ENCODE results near the gene CERCAM.

The CERCAM gene, protein sequence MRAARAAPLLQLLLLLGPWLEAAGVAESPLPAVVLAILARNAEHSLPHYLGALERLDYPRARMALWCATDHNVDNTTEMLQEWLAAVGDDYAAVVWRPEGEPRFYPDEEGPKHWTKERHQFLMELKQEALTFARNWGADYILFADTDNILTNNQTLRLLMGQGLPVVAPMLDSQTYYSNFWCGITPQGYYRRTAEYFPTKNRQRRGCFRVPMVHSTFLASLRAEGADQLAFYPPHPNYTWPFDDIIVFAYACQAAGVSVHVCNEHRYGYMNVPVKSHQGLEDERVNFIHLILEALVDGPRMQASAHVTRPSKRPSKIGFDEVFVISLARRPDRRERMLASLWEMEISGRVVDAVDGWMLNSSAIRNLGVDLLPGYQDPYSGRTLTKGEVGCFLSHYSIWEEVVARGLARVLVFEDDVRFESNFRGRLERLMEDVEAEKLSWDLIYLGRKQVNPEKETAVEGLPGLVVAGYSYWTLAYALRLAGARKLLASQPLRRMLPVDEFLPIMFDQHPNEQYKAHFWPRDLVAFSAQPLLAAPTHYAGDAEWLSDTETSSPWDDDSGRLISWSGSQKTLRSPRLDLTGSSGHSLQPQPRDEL

DNA sequence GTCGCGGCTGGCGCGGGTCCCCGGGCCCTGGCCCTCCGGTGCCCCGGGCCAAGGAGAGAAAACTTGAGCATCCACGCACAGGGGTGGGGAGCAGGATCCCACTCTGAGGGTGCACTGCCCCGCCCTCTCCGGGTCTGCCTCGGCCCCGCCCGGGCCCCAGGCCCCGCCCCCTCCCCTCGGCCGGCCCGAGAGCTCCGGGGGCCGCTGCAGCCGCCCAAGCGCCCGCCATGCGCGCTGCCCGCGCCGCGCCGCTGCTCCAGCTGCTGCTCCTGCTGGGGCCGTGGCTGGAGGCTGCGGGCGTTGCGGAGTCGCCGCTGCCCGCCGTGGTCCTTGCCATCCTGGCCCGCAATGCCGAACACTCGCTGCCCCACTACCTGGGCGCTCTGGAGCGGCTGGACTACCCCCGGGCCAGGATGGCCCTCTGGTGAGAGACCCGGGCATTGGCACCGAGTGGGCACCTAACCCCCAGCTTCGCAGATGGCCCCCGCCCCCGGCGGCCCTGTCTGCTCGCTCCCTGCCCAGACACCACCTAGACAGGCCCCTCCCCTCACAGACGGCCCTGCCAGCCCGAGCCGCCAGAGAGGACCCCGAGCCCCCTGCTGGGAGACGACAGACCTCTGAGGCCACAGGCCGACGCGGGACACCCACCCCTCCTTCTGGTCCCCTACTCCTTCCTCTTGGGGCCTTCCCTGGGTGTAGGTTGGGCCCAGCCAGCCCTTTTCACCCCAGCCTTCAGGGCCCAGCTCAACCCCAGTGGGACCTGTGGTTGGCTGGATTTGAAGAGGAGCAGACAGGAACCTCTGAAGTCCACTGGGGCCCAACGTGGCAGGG lies at the start of gene CERCAM:
CERCAM (plus strand) TSS at position 207 of the 831 bp plus-strand sequence; CDS start at position 228, 21 bp downstream.
- in situ Hi-C loops (cut with MboI; ENCODE audit: low pct_unique_long_range_greater_than_20kb, low sequenced_read_pairs), result no loop called here
- DNase-seq, result peak; percentile 59

DNA sequence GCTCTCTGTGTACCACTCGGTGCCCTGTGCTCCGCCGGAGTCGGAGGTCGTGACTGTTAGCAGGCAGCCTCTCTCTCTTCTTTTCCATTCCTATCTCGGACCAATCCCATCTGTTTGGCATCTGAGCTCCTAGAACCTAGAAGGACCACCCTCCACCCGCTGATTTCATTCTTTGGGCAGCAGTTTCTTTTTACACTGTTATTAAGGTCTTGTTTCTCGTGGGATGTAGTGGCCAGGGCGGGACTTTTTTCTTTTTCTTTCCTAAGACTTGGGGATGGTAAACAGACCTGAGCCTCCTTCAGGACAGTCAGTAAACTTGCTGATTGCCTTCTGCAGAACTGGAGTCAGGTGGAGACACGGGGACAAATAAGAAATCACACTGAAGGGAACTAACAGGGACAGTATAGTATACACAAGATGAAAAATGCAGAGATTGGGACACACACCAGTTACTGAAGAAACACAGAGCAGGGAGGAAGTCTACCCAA lies 49.0 kb upstream of the CERCAM start:
- DNase-seq, result peak; percentile 12
- in situ Hi-C loops (cut with MboI; ENCODE audit: low pct_unique_long_range_greater_than_20kb, low sequenced_read_pairs), result no loop called here

GRCh38 chr9:128372188-128372641 lies 48.4 kb upstream of the CERCAM start:
- DNase-seq, result peak; percentile 55
- in situ Hi-C loops (cut with MboI; ENCODE audit: low pct_unique_long_range_greater_than_20kb, low sequenced_read_pairs), result no loop called here

DNA sequence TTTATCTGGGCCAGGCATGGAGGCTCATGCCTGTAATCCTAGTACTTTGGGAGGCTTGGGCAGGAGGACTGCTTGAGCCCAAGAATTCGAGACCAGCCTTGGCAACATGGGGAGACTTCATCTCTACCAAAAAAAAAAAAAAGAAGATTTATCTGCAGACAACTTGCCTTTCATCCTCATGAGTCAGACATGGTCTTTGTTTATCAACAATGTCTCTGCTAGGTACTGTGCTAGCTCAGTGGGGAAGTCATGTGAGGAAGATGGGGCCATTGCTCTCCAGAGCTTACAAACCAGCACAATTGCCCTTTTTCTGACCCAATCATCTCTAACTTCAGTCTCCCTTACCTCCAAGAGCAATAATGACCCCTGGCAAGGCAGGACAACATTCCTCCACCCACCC lies 47.9 kb upstream of the CERCAM start:
- no peak for DNase-seq
- in situ Hi-C loops (cut with MboI; ENCODE audit: low pct_unique_long_range_greater_than_20kb, low sequenced_read_pairs), result no loop called here

- in situ Hi-C loops (cut with MboI; ENCODE audit: low pct_unique_long_range_greater_than_20kb, low sequenced_read_pairs), result no loop called here
- DNase-seq, result no peak
Measured at GRCh38 chr9:128374221-128374675, 46.4 kb upstream of the CERCAM start.

DNA sequence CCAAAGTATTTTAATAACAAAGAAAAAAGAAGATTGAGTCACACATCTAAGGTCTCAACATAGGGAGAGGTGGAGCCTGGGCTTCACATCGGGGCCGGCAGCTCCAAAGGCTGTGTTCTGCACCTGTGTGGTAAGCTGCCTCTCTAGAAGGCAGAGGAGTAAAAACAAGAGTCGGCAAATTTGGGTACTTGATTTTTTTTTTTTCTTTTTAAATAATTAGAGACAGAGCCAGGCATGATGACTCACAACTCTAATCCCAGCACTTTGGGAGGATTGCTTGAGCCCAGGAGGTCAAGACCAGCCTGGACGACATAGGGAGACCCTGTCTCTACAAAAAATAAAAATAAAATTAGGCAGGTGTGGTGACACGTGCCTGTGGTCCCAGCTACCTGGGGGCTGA lies 44.8 kb upstream of the CERCAM start:
- no peak for DNase-seq
- in situ Hi-C loops (cut with MboI; ENCODE audit: low pct_unique_long_range_greater_than_20kb, low sequenced_read_pairs), result no loop called here

DNA sequence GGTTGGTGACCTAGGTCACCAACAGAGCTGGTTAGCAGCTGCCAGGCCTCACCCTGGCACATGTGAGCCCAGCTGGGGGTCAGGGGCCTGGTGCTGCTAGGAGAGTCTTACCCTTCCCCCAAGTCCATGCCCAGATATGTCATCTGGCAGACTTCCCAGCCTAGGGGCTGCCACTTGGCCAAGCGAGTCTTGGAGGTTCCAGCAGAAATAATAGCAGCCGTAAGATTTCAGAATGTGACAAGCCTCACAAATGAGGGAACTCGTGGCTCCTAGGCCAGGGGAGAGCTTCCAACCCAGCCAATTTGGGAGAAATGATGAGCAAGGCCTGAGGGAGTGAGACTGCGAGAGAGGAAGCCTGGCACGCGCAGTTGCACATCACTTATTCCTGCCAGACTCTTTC lies 38.4 kb upstream of the CERCAM start:
- in situ Hi-C loops (cut with MboI; ENCODE audit: low pct_unique_long_range_greater_than_20kb, low sequenced_read_pairs), result no loop called here
- DNase-seq, result no peak

DNA sequence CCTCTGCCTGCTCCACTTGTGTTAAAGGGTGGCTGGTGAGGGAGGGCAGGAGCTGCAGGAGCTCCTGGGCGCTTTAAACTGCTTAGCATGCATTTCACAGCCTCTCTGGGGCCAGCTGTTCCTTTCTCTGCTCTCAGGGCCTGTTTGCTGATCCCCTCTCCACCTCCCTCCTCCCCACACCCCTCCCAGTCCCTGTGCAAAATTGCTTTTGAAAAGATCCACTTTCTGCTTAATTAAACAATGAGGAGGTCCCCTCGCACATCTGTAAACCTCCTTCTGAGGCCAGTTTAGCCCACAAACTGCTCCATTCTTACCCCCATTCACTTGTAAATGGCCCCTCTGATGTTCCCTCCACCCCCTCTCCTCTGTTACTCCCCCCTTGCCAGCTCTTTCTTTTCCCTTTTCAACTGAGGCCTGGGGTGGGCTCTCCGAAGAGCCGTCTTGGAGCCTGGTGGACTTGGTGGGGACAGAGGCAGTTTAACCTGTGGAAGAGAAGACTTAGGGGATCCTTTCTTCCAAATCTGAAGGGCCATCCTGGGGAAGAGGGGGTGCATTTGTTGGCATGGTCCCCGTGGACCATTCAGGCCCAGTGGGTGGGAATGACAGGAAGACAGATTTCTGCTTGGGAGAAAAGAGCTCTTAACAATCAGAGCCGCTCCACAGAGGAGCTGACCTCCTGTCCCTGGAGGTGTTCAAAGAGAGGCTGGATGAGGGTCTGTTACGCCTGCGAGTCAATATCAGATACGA lies 37.5 kb upstream of the CERCAM start:
- no peak for DNase-seq
- in situ Hi-C loops (cut with MboI; ENCODE audit: low pct_unique_long_range_greater_than_20kb, low sequenced_read_pairs), result no loop called here

DNA sequence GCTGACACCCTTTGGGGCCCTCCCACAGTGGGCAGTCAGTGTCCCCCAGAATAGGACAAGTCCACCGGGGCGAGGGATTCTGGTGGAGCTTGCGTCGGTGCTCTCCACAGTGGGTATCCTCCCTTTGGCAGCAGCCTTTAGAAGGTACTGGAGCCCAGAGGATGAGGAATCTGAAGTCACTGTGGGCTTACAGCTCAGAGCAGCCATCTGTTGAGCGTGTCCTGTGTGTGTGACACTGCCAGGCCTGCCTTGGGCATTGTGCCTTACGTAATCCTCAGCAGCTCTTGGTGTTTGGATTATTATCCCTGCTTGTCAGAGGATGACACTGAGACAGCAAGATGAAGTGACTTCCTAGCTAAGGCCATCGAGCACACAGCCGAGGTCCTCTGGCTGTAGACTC lies 36.9 kb upstream of the CERCAM start:
- no peak for DNase-seq
- in situ Hi-C loops (cut with MboI; ENCODE audit: low pct_unique_long_range_greater_than_20kb, low sequenced_read_pairs), result no loop called here

- in situ Hi-C loops (cut with MboI; ENCODE audit: low pct_unique_long_range_greater_than_20kb, low sequenced_read_pairs), result no loop called here
- no peak for DNase-seq
Measured at GRCh38 chr9:128384801-128385495, 35.7 kb upstream of the CERCAM start.

- DNase-seq, result no peak
- in situ Hi-C loops (cut with MboI; ENCODE audit: low pct_unique_long_range_greater_than_20kb, low sequenced_read_pairs), result no loop called here
Measured at GRCh38 chr9:128385496-128386460, 34.9 kb upstream of the CERCAM start.

GRCh38 chr9:128388150-128388549 lies 32.5 kb upstream of the CERCAM start:
- DNase-seq, result no peak
- in situ Hi-C loops (cut with MboI; ENCODE audit: low pct_unique_long_range_greater_than_20kb, low sequenced_read_pairs), result no loop called here

GRCh38 chr9:128389395-128390149 lies 31.1 kb upstream of the CERCAM start:
- no peak for DNase-seq
- in situ Hi-C loops (cut with MboI; ENCODE audit: low pct_unique_long_range_greater_than_20kb, low sequenced_read_pairs), result no loop called here

- in situ Hi-C loops (cut with MboI; ENCODE audit: low pct_unique_long_range_greater_than_20kb, low sequenced_read_pairs), result no loop called here
Measured at GRCh38 chr9:128390150-128390812, 30.4 kb upstream of the CERCAM start.

DNA sequence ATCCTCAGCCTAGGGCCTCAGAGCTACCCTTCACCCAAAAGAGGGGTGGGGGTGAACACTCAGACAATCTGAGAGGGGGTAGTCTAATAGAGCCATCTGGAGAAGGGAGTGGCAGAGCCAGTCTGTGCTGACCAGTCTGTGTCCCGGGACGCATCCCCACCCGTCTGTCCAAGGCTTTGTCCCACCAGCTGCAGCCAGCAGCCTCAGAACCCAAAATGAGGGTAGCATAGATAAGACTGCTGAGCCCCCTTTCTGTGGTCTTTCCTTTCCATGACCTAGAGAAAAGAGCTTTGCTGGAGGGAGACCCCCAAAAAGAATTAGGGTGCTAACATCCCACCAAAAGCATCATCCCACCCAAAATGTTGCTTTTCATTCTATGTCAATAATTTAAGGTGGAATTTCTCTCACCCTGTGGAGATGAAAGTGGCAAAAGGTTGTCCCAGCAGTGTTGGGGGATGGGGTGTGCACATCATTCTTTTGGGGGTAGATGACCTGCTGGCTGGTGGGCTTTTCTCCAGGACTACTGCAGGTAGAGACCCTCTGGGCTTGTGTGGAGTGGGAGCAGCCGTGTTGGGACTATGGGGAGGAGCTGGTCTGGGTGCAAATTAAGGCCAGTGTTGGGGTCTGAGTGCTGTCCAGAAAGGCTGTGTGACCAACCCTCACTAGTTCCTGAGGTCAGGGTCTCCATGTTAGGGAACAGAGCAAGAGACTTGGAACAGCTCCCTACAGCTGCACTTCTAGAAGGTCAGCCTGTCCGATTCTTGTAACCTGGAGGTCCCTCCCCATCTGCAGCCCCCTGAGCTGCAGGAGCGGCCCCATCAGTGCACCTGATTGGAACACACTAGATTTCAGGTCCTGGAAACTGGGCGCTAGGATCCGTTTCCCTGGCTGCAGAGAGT lies 29.6 kb upstream of the CERCAM start:
- no peak for DNase-seq
- in situ Hi-C loops (cut with MboI; ENCODE audit: low pct_unique_long_range_greater_than_20kb, low sequenced_read_pairs), result no loop called here

More at GRCh38 chr9:128390150-128390812, 30.4 kb upstream of the CERCAM start:
- DNase-seq, result no peak
